Measurements from ENCODE around the gene COBL. TPM values are rescaled to one million over a fixed set of nuclear protein-coding genes. Genes with fewer than 3 reads are reported as not detected.

Gene COBL
- total RNA-seq, 1 experiment from 2014 or later, result 52.3 TPM

DNA sequence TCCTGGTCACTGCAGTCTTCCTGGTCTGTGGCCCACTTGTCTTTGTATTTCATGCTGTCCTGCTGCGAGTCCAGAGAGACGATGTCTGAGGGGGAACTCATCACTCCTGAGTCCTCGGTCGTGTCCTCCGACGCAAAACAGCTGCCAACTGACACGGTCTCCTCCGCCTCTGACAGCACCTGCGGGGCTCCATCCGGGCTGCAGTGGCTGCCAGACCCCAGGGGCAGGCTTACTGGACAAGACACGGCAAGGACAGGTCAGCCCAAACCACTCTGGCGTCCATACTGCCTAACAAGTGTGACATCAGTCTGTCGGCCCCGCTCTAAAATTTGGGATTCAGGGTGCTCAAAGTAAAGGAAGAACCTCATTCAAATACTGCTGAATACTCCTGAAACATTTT lies 273.1 kb downstream of the COBL start:
- Mint-ChIP-seq H3K9me3 (peaks cover 6 to 11% of the 10 kb centered on the region in 2 experiments; a peak in 4 of 5 replicates), H3K36me3 (ENCODE audit: insufficient read depth in 1 of 3, low read depth in 3 of 3) (peaks cover 11 to 13% (median 12%) of the 10 kb centered on the region in 3 experiments), H3K27ac (no peak overlapping the region), H3K27me3 (ENCODE audit: low read depth) (no peaks in the 10 kb centered on the region), H3K4me1 (no peaks in the 10 kb centered on the region), H3K4me3 (no peak overlapping the region)
- H3K4ac ChIP-seq (ENCODE audit: low read depth, low read length), result no peak overlapping the region
- H3K9me3 ChIP-seq (ENCODE audit: control insufficient read depth, low read depth, low read length), result peaks cover 12% of the 10 kb centered on the region
- no peak overlapping the region for H2BK120ac ChIP-seq (ENCODE audit: low read depth, low read length, poor library complexity, severe bottlenecking)
- no peak overlapping the region for H3K18ac ChIP-seq (ENCODE audit: insufficient read length, low read depth, low read length)
- H4K5ac ChIP-seq (ENCODE audit: insufficient read length, low read depth, low read length), result no peak overlapping the region
- H3K23me2 ChIP-seq (ENCODE audit: insufficient read length, low read depth, low read length, poor library complexity, severe bottlenecking), result no peaks in the 10 kb centered on the region
- H2BK20ac ChIP-seq (ENCODE audit: low read depth, low read length, poor library complexity, severe bottlenecking), result no peak overlapping the region
- no peaks in the 10 kb centered on the region for H3K27me3 ChIP-seq (ENCODE audit: insufficient read depth, low read length)
- TF ChIP-seq, protein P1, sequence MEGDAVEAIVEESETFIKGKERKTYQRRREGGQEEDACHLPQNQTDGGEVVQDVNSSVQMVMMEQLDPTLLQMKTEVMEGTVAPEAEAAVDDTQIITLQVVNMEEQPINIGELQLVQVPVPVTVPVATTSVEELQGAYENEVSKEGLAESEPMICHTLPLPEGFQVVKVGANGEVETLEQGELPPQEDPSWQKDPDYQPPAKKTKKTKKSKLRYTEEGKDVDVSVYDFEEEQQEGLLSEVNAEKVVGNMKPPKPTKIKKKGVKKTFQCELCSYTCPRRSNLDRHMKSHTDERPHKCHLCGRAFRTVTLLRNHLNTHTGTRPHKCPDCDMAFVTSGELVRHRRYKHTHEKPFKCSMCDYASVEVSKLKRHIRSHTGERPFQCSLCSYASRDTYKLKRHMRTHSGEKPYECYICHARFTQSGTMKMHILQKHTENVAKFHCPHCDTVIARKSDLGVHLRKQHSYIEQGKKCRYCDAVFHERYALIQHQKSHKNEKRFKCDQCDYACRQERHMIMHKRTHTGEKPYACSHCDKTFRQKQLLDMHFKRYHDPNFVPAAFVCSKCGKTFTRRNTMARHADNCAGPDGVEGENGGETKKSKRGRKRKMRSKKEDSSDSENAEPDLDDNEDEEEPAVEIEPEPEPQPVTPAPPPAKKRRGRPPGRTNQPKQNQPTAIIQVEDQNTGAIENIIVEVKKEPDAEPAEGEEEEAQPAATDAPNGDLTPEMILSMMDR (conservative IDR thresholded peaks at IDR 0.05), result no peak
- H3T11ph ChIP-seq (ENCODE audit: low read length), result no peak overlapping the region
- H2AFZ ChIP-seq (ENCODE audit: low read length), result no peak overlapping the region
- H3K14ac ChIP-seq (ENCODE audit: insufficient read depth, low read length), result no peak overlapping the region
- H2BK12ac ChIP-seq (ENCODE audit: insufficient read length, low read depth, low read length), result no peak overlapping the region
- no peak overlapping the region for H3K23ac ChIP-seq (ENCODE audit: insufficient read length, low read depth, low read length)
- no peak overlapping the region for H3K27ac ChIP-seq (ENCODE audit: insufficient read length, low read depth, low read length)
- H2BK15ac ChIP-seq (ENCODE audit: low read depth, low read length), result no peak overlapping the region
- H3K4me2 ChIP-seq (ENCODE audit: insufficient read depth, insufficient read length, low read length), result no peak overlapping the region
- no peak overlapping the region for H3K9ac ChIP-seq (ENCODE audit: extremely low read depth, insufficient read length, low read length)
- H3K4me1 ChIP-seq (ENCODE audit: insufficient read depth, low read length), result no peaks in the 10 kb centered on the region
- H4K8ac ChIP-seq (replicated peaks; ENCODE audit: insufficient read length, low read depth, low read length), result no peak overlapping the region
- no CpG with 5 or more reads among the region's 14 CpGs for WGBS (ENCODE audit: extremely low coverage, insufficient read length, low lambda C conversion rate)
- H3K79me2 ChIP-seq (ENCODE audit: insufficient read depth, low read length), result no peaks in the 10 kb centered on the region
- no peaks in the 10 kb centered on the region for H3K79me1 ChIP-seq (ENCODE audit: insufficient read depth, low read depth, low read length, poor library complexity, severe bottlenecking)
- H4K20me1 ChIP-seq (ENCODE audit: control insufficient read depth, insufficient read depth, insufficient read length), result no peaks in the 10 kb centered on the region
- no peak overlapping the region for H3K56ac ChIP-seq (ENCODE audit: insufficient read length, low read depth, low read length)
- H4K91ac ChIP-seq (ENCODE audit: insufficient read length, low read depth, low read length), result no peak overlapping the region
- no peak overlapping the region for H2BK5ac ChIP-seq (ENCODE audit: insufficient read length, low read length)
- H2AK5ac ChIP-seq (ENCODE audit: insufficient read length, low read length), result no peak overlapping the region
- DNase-seq, result no peak

Measured in H9 (cell line).